Endothelial cell of umbilical vein (primary cell): ENCODE measurements around the gene BCAP31. TPM values are rescaled to one million over a fixed set of nuclear protein-coding genes. Genes with fewer than 3 reads are reported as not detected.

Experiments
- BruUV-seq: library from RNA; stranded (reverse); fragments of 400-500 nt; replicated peaks from 2 replicates; lab custom pipeline; 2021; lab: Mats Ljungman, UMichigan
- CTCF ChIA-PET: fragments of 300-600, 350-600 bp; sonication (Branson Sonifier 250); formaldehyde crosslinking; loops from one replicate; lab custom pipeline; 2021; ENCODE audit warnings: antibody characterized with exemption, inconsistent platforms; lab: Charles Lee
- POLR2A ChIA-PET: fragments of 300-600, 350-600 bp; sonication (Branson Sonifier 250); formaldehyde crosslinking; loops from one replicate; lab custom pipeline; 2021; ENCODE audit warnings: antibody characterized with exemption, inconsistent platforms; lab: Charles Lee
- DNase-seq: peaks from one replicate; pipeline ENCODE4 v3.0.0-alpha.2; 2011; ENCODE audit warnings: low read depth, low spot score
- FAIRE-seq: peaks from 2 replicates; lab custom pipeline; 2011; peaks lifted over from hg19 to GRCh38; lab: Jason Lieb, UNC
- H2AFZ ChIP-seq: 2 replicates; pipeline ENCODE4 v1.6.0; 2012; ENCODE audit warnings: low read depth, low read length, control low read depth, inconsistent platforms
- H3K27ac ChIP-seq: 2 replicates; pipeline ENCODE4 v1.5.1; 2011; ENCODE audit warnings: low read depth, mild to moderate bottlenecking, control low read depth, low read length, moderate library complexity; ENCODE audit not compliant: insufficient read depth
- H3K27me3 ChIP-seq, 2 experiments: 2 replicates each; pipeline versions ENCODE4 v1.6.0 to v1.6.1; 2011; ENCODE audit warnings: low read length in 2 of 2, mixed read lengths in 1 of 2; ENCODE audit not compliant: control insufficient read depth in 2 of 2, insufficient read depth in 2 of 2
- H3K36me3 ChIP-seq, 2 experiments: 2 replicates in 1 of 2; 3 replicates in 1 of 2; pipeline ENCODE4 v1.5.1; 2011; ENCODE audit warnings: low read length in 2 of 2, mild to moderate bottlenecking in 1 of 2, moderate library complexity in 1 of 2; ENCODE audit not compliant: control insufficient read depth in 2 of 2, insufficient read depth in 2 of 2; ENCODE audit errors: extremely low read depth in 1 of 2
- H3K4me1 ChIP-seq: 3 replicates; pipeline ENCODE4 v1.5.1; 2011; ENCODE audit warnings: mild to moderate bottlenecking, low read length; ENCODE audit not compliant: control insufficient read depth, insufficient read depth; ENCODE audit errors: extremely low read depth
- H3K4me2 ChIP-seq: 2 replicates; pipeline ENCODE4 v1.6.1; 2011; ENCODE audit warnings: low read length, control low read depth, mixed read lengths; ENCODE audit not compliant: insufficient read depth
- H3K4me3 ChIP-seq, 3 experiments: fragments of 200-600 bp in 1 of 3; sonication (generic), shearing (Covaris generic) in 1 of 3; replicated peaks in 1 of 3; 2 replicates each; pipeline ENCODE4 v1.5.1; 2011 to 2016; ENCODE audit warnings: control low read depth in 3 of 3, low read length in 3 of 3, mild to moderate bottlenecking in 2 of 3, inconsistent platforms in 1 of 3, low read depth in 1 of 3, moderate library complexity in 1 of 3; ENCODE audit not compliant: insufficient read depth in 1 of 3
- H3K79me2 ChIP-seq: 2 replicates; pipeline ENCODE4 v1.6.0; 2012; ENCODE audit warnings: low read length, inconsistent platforms; ENCODE audit not compliant: control insufficient read depth, insufficient read depth
- H3K9ac ChIP-seq: replicated peaks from 2 replicates; pipeline ENCODE3; 2011; ENCODE audit warnings: low read length, control low read depth; ENCODE audit not compliant: insufficient read depth; ENCODE audit errors: extremely low read depth
- H3K9me1 ChIP-seq: replicated peaks from 3 replicates; pipeline ENCODE4 v1.6.0; 2011; ENCODE audit warnings: mild to moderate bottlenecking, low read length; ENCODE audit not compliant: control insufficient read depth, insufficient read depth; ENCODE audit errors: extremely low read depth
- H3K9me3 ChIP-seq: replicated peaks from 2 replicates; pipeline ENCODE4 v1.5.1; 2012; ENCODE audit warnings: low read length, inconsistent platforms; ENCODE audit not compliant: control insufficient read depth, insufficient read depth
- H4K20me1 ChIP-seq: replicated peaks from 2 replicates; pipeline ENCODE3; 2011; ENCODE audit warnings: mild to moderate bottlenecking, low read length; ENCODE audit not compliant: control insufficient read depth, insufficient read depth; ENCODE audit errors: extremely low read depth
- CTCF ChIP-seq, 2 donors: IDR thresholded peaks; 1 replicate in 1 of 2; 2 replicates in 1 of 2; pipeline ENCODE4 v1.5.1; 2011; ENCODE audit warnings: low read length in 2 of 2, mild to moderate bottlenecking in 2 of 2, moderate library complexity in 2 of 2, control low read depth in 1 of 2, inconsistent platforms in 1 of 2, low read depth in 1 of 2; ENCODE audit not compliant: insufficient read depth in 1 of 2; ENCODE audit errors: extremely low read depth in 1 of 2
- EZH2 ChIP-seq: IDR thresholded peaks from 2 replicates; pipeline ENCODE4 v1.6.1; 2012; ENCODE audit warnings: borderline replicate concordance, low read depth, mild to moderate bottlenecking, moderate library complexity, low read length, inconsistent platforms; ENCODE audit not compliant: severe bottlenecking
- FOS ChIP-seq: IDR thresholded peaks from 2 replicates; pipeline ENCODE4 v1.6.1; 2011; ENCODE audit warnings: mild to moderate bottlenecking, low read length, moderate library complexity, borderline replicate concordance; ENCODE audit not compliant: insufficient read depth
- GATA2 ChIP-seq: IDR thresholded peaks from 2 replicates; pipeline ENCODE4 v1.7.0; 2011; ENCODE audit warnings: low read depth, mild to moderate bottlenecking, moderate library complexity, mixed read lengths, low read length; ENCODE audit not compliant: insufficient read length, insufficient read depth
- JUN ChIP-seq: IDR thresholded peaks from 2 replicates; pipeline ENCODE4 v1.6.1; 2011; ENCODE audit warnings: borderline replicate concordance, low read depth; ENCODE audit not compliant: insufficient read length, insufficient read depth
- MAX ChIP-seq: IDR thresholded peaks from 2 replicates; pipeline ENCODE4 v1.6.1; 2011; ENCODE audit not compliant: insufficient read depth, insufficient read length
- MYC ChIP-seq: IDR thresholded peaks from one replicate; pipeline ENCODE4 v1.6.1; 2011; ENCODE audit warnings: mild to moderate bottlenecking, low read depth, low read length
- POLR2A ChIP-seq: IDR thresholded peaks from 2 replicates; pipeline ENCODE4 v1.6.1; 2012; ENCODE audit warnings: low read depth, mild to moderate bottlenecking, control low read depth, low read length
- POLR2AphosphoS5 ChIP-seq: IDR thresholded peaks from 2 replicates; pipeline ENCODE4 v1.6.1; 2012; ENCODE audit warnings: low read depth, mild to moderate bottlenecking, control low read depth, low read length, moderate library complexity; ENCODE audit not compliant: insufficient read depth
- dilution Hi-C: fragments of 300-500 bp; cut with MboI; formaldehyde crosslinking; loops from one replicate; pipeline ENCODE4 v1.15.0; 2019; ENCODE audit warnings: low sequenced_read_pairs; ENCODE audit not compliant: extremely low pct_ligation_motif_present
- intact Hi-C: fragments of 100-400 bp; cut with micrococcal nuclease; formaldehyde crosslinking; loops from one replicate; pipeline ENCODE4 v1.10.0; 2022
- polyA plus RNA-seq, 4 experiments: library from polyadenylated mRNA; depleted of rRNA in 3 of 4; stranded (reverse) in 3 of 4; unstranded in 1 of 4; fragments of >200 nt; gene quantifications; 2 replicates each; pipeline versions ENCODE4 v1.2.1 to v1.2.3, GENCODE V29; 2011 to 2012; ENCODE audit warnings: missing spikeins in 1 of 4
- total RNA-seq: library from RNA; stranded (reverse); gene quantifications from 2 replicates; pipeline ENCODE4 v1.2.3, GENCODE V29; 2021

BCAP31 gene
- total and polyA plus RNA-seq, 2 donors (not counting 3 experiments of a cell fraction or from before 2014, with no cell fraction given): 169 to 203 TPM

- H3K9me1 ChIP-seq: no peaks in the 10 kb centered on the region
- peaks cover 5 to 14% of the 10 kb centered on the region in 2 experiments for H3K27me3 ChIP-seq
- no peak overlapping the region for H3K4me3 ChIP-seq
- dilution Hi-C loops: no loop called here
- H2AFZ ChIP-seq: no peak overlapping the region
- no peaks in the 10 kb centered on the region for H3K36me3 ChIP-seq
- H4K20me1 ChIP-seq: no peaks in the 10 kb centered on the region
- H3K27ac ChIP-seq: no peak overlapping the region
- no peaks in the 10 kb centered on the region for H3K4me1 ChIP-seq
- no peak for TF ChIP-seq FOS
- TF ChIP-seq POLR2A: no peak
- no peak for TF ChIP-seq JUN
- TF ChIP-seq CTCF (IDR thresholded peaks at IDR 0.05; ENCODE audit: extremely low read depth in 1 of 2, insufficient read depth in 1 of 2, low read depth in 1 of 2, low read length in 2 of 2): no peak
- no peak for TF ChIP-seq MAX
- no peak for TF ChIP-seq GATA2
- TF ChIP-seq POLR2AphosphoS5: no peak
- TF ChIP-seq MYC: no peak
- no peak for TF ChIP-seq EZH2
- ChIA-PET CTCF (interaction anchor here (0.8 to 6.8 kb wide), 11 partner anchors 8 to 131 kb away, joined by 3 to 89 read pairs (median 5); no protein-coding TSS in a partner anchor), POLR2A (no interaction called here)
- DNase-seq (no peak), FAIRE-seq (no peak)
- no peak overlapping the region for H3K9ac ChIP-seq
- intact Hi-C loops: loop anchor here (1.0 to 2.0 kb wide), 4 partner anchors 33 to 729 kb away; no protein-coding TSS in a partner anchor
- no peak overlapping the region for H3K4me2 ChIP-seq
- no TSS peak for BruUV-seq
- no peaks in the 10 kb centered on the region for H3K9me3 ChIP-seq
- H3K79me2 ChIP-seq: no peaks in the 10 kb centered on the region
Observed at GRCh38 chrX:153669901-153670731, 54.1 kb downstream of the BCAP31 start.
